SH-SY5Y (cell line): ENCODE results near the gene PDIA5.
A peak's percentile ranks its signal among the peaks of the same experiment; 100 is the strongest.

Source experiments
- GATA2 ChIP-seq: IDR thresholded peaks from 2 replicates; pipeline ENCODE4 v1.6.1; 2011; ENCODE audit warnings: mild to moderate bottlenecking, low read depth, low read length
- GATA3 ChIP-seq: IDR thresholded peaks from 2 replicates; pipeline ENCODE4 v1.6.1; 2011; ENCODE audit warnings: low read depth, mild to moderate bottlenecking, low read length, moderate library complexity

Gene PDIA5

GRCh38 chr3:123100193-123100776 lies 33.5 kb downstream of the PDIA5 start:
- TF ChIP-seq GATA3 (no peak), GATA2 (no peak)

DNA sequence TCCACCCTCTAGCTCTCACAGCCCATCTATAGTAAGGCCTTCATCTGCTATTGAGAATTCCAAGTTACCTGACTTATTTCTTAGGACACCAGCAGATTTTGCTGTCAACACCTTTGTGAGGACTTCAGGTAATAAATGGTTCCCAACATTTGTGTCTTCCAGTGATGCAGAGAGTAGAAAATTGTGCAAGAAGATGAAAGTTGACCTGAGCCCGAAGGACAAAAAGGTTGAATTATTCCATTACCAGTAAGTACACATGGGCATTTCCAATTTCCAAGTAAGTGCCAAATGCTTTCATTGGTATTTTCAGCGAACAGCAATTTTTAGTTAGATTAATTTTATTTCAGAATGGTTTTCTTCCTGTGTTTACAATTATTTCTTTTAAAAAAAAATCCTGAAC lies 35.4 kb downstream of the PDIA5 start:
- TF ChIP-seq GATA2 (no peak), GATA3 (no peak)

DNA sequence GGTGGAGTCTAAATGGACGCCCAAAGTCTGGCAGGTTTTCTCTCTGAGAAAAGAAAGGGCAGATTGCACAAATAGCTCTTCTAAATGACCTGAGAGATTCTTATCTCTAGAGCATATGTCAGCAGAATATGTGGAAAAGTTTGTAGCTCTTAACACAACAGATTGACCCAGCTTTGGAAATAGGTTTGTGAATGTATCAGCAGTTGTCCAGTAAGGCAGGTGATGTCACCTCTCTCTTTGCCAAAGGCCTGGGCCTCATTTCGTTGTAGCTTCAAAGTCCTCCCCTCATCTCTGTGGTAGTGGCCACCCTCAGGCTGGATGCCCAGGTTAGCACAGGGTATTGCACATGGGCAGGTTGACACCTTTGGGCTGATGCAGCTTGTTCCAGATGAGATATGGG lies 36.0 kb downstream of the PDIA5 start:
- TF ChIP-seq GATA2 (no peak), GATA3 (no peak)

- TF ChIP-seq GATA2 (no peak), GATA3 (no peak)
These were observed 37.7 kb downstream of the PDIA5 start for GRCh38 chr3:123104550-123104949.

DNA sequence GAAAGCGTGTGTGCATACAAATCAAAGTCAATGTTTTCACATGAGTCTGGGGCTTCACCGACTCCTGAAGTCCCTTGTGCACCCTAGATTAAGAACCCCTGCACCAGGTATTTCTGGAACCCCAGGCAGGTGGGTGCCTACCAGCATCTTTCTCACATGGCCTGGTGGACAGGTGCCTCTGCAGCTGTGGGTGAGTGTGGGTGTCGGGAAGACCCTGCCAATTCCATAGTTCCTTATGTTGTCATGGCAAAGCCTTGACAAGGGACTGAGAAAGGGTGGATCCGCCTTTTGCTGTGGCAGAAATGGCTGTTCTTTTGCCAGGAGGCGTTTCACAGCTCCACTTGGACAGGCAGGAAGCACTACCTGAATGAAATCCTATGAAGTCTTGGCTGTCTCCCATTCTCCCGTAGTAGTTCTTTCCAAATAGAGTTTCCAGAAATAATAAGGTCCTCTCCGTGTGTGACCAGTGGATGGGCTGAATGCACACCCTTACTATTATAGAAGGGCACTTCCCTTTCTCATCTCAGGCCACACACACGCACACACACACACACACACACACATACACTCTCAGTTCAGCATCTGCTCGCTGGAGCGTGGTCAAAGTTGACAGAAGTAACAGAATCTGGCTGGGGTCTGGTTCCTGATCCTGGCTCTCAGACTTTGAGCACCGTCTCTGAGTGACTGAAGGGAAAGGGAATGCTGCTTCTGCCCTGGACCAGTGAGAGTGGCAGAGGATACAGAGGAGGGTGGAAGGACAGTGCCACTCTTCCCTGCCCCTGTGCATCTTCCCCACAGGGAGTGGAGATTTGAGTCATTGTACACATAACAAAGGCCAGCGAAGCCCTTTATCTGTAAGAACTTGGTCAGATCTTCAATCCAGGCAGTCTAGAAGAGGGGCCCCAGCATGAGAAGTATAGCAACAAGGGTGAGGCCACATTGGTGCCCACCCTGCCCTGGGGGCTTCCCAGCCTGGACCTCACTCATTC lies 38.7 kb downstream of the PDIA5 start:
- no peak for TF ChIP-seq GATA3
- TF ChIP-seq GATA2: no peak

GRCh38 chr3:123110282-123110975 lies 43.6 kb downstream of the PDIA5 start:
- TF ChIP-seq GATA2: peak; percentile 69
- TF ChIP-seq GATA3: no peak

DNA sequence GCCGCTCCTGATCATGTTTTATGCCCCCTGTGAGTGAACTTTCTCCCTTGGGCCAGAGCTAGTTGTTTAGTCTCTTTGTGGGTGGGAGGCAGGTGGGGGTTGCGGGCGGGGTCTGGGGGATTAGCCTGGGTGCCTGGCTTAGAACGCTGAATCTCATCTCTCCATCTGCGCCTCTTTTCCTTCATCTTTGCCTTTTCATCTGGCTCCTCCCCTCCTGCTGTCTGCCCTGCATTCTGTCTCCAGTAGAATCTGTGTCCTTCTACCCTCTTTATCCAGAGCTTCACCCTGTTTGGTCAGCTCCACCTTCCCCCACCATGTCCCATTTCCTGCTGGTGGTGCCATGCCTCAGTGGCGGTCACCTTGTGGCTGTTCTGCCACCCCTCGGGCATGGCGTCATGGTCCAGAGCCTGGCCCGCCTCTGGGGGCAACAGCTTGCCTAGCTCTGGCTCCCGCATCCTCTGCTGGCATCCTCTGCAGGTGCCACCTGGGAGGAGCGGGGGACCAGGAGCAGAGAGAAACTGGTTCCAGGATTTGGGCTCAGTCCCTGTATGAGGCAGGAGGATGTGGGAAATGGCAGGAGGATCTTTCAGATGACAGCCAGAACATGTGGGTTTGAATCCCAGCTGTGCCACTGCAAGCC lies 44.3 kb downstream of the PDIA5 start:
- TF ChIP-seq GATA2 (no peak), GATA3 (no peak)

DNA sequence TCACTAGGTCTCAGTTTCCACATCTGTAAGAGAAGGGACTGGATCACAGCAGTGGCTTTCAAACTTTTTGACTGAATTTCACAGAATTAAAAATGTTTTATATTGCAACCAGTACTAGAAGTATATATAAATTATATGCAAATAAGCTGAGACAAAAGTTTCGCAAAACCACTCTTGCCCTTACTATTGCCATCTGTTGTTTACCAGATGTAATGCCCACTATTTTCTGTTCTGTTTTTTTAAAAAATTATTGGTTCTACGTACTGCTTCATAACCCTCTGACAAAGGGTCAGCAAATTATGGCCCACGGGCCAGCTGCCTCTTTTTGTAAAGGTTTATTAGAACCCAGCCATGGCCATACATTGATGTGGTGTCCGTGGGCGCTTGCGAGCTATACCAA lies 44.8 kb downstream of the PDIA5 start:
- TF ChIP-seq GATA2 (no peak), GATA3 (no peak)

DNA sequence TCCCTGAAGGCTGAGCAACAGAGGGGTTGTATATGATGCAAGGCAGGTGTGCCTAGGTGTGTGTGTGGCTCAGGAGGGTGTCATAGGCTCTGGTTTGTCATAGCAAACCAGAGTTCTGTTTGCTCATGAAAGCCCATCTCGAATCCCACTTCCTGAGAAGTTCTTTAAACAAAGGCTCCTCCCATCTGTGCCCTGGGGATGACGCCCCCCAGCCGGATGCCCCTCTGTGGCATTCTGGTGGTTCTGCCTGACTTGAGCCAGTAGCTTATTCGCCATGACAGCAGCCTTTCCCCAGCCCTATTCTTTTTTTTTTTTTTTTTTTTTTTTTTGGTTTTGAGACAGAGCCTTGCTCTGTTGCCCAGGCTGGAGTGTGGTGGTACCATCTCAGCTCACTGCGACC lies 45.4 kb downstream of the PDIA5 start:
- TF ChIP-seq GATA2: no peak
- TF ChIP-seq GATA3: no peak

GRCh38 chr3:123113889-123114450 lies 47.1 kb downstream of the PDIA5 start:
- no peak for TF ChIP-seq GATA3
- no peak for TF ChIP-seq GATA2

DNA sequence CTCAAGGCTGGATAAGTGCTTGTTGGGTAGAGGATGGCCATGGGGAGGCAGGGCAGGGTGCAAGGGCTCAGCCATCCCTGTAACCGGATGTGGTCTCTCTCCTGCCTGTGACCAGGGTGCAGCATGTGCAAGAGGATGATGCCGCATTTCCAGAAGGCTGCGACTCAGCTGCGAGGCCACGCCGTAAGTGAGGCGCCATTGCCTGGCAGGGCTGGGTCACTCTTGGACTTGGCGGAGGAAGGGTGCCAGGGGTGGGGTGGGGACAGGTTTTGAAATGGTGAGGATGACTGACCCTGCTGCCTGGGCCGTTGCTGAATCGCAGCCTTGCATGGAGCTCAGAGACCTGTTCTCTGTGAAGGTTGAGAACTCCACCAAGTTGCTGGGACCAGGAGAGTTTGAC lies 49.3 kb downstream of the PDIA5 start:
- no peak for TF ChIP-seq GATA2
- TF ChIP-seq GATA3: no peak

GRCh38 chr3:123119388-123119787 lies 52.6 kb downstream of the PDIA5 start:
- TF ChIP-seq GATA2: no peak
- TF ChIP-seq GATA3: no peak

DNA sequence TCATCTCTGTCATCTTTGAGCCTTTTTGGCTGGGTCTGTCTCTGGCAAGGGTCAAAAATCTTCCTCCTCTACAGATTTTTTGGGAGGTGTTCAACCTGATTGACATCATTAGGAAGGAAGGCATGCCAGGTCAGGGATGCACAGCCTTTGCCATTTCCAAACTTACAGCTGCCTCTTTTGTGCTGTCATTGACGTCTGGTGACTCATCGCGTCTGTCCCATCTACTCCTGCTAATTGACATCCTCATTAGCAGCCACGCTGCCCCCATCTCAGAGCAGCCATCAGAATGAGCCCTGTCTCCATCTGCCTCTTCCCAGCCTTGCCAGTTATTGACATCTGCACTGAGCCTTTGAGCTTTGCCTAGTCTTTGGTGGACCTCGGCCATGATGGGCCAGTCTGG lies 53.0 kb downstream of the PDIA5 start:
- no peak for TF ChIP-seq GATA3
- no peak for TF ChIP-seq GATA2

GRCh38 chr3:123120573-123120972 lies 53.7 kb downstream of the PDIA5 start:
- TF ChIP-seq GATA3 (no peak), GATA2 (peak; percentile 28; the same call in 1 of the 2 replicates)
